SIG-M5 treated with dmso at 0.1 percent for 504 hours (cell line): ENCODE data around the gene TTC28.

ENCODE experiments used
- DNase-seq: peaks from one replicate; lab custom pipeline; 2025; ENCODE audit not compliant: unreplicated experiment; lab: John Stamatoyannopoulos, UW

The TTC28 gene

DNA sequence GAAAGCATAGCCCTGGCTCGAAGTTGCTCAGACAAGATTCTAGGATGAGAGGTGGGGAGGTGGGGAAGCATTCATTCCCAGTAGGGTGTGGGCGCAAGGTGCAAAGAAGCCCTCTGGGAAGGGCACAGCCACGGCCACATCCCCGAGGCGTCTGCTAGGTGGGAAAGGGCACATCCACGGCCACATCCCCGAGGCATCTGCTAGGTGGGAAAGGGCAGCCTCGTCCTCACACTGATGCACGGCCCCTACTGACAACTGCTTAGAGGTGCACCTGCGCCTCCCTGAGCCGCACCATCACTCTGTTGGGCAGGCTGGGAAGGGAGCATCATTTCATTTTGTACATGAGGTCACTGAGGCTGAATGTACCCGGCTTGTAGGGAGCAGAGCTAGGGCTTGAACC is 666.0 kb downstream of the TTC28 start:
- no peak for DNase-seq

DNA sequence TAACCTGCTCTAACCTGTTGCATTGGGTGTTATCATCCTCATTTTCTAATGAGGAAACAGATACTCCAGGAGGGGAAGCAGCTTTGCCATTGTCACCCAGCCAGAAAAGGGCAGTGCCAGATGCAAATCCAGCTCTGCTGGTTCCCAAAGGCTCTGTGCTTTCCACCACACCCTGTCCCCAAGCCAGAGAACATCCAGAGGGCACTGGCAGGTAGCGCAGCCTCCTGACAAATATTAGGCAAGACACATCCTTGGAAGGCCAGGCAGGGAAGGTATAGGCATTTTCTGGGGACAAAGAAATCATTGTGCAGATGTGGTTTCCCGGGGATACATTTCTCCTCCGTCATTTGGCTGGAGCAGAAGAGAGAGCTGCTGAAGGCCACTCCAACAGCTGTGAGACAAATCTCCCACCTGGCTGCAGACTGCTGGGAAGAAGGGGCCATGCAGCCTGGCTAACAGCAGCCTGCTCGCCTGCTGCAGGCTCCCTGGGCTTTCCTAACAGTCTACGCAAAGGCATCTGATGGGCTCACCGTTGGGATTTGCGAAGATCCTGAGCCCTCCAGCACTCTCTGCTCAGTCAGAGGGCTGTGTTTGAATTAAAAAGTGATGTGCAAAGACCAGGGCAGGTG is 666.7 kb downstream of the TTC28 start:
- DNase-seq: no peak

GRCh38 chr22:28009272-28009827 is 670.3 kb downstream of the TTC28 start:
- peak; percentile 47 for DNase-seq

- DNase-seq: no peak
Observed at GRCh38 chr22:28008649-28009048, 671.0 kb downstream of the TTC28 start.

- DNase-seq: no peak
Observed at GRCh38 chr22:28008056-28008455, 671.6 kb downstream of the TTC28 start.

- DNase-seq: no peak
Observed at GRCh38 chr22:28006271-28006670, 673.4 kb downstream of the TTC28 start.

DNA sequence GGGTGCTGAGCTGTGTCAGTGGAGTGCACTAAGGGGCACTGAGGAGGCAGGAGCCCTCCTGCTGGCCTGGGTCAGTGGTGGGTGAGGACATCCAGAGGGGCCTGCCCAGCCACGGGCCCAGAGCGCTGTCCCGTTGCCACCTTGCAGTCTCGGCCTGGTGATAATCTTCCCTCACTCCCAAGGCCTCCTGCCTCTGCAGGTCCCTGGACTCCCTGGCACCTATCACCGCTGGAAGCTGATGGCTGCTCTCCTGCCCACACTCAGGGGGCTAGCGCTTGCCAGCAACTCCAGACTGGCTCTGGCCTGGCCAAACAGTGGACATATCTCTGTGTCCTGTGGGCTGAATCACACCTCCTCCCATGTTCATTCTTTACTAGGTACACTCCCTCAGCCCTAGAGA is 674.1 kb downstream of the TTC28 start:
- no peak for DNase-seq

DNA sequence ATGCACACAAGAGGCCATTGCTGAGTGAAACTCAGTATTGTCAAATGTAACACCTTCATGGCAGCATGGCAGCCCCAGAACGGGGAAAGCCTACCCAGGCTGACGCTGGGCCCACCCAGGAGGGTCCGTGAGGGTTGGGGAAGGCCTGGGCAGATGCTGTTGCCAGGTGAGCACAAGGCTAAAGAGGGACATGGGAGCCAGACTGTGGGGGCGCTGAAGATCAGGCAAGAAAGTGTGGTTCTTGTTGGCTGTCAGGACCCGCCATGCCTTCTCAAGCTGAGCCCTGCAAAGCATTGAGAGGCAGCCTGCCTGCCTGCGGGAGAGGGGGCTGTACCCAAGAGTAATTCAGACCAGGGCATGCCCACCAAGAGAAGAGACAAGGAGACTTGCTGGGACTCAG is 675.6 kb downstream of the TTC28 start:
- DNase-seq: no peak

GRCh38 chr22:28002863-28003565 is 676.6 kb downstream of the TTC28 start:
- DNase-seq: no peak

DNA sequence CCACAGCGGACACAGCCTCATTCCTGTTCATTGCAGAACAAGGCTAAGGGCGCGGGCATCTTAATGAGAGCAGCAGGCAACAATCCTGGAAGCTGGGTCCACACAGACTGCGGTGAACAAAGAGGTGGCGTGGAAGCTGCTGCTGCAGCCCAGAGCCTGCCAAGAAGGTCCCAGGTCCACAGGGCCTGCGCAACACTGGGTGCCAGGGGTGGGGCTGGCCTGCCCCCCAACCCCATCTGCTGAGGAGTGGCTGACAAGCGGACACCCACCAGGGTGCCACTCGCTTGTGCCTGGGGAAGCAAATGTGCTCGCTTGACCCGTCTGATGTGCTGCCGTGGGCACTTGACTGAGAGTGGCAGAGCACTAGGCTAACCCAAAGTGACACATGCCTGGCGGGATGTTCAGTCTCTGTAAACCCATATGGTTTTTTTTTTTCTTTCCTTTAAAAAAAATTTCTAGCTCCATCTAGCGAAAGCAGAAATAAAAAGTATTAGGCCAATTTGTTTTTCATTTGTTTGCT is 677.4 kb downstream of the TTC28 start:
- DNase-seq: no peak

DNA sequence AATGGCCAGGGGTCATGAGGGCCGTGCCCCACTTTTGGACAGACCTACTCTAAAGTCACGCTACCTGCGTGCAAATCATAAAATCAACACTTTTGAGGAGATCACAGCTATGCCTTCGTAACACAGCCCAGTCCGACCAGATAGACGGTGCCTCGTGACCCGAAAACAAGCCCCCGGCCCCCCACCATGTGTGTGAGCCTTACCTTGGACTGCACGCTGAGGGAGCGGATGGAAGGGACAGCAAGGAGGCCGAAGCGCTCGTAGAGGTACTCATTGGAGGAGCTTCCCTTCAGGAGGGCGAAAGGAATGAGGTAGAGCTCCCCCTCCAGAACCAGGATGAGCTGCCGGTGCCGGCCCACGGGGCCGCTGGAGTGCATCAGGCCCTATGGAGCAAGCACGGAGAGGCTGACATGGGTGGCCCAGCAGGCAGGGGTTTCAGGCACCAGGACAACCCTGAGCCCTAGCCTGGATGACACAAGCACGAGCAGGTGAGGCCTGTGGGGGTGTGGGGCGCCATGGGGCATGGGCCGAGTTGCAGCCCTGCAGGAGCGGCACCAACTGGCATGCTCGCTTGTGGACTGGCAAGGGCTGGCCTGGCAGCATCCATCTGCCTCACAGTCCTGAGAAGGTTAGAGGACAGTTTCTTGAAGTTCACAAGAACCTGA is 678.3 kb downstream of the TTC28 start:
- DNase-seq: no peak

- DNase-seq: no peak
Observed at GRCh38 chr22:28000361-28000760, 679.3 kb downstream of the TTC28 start.

DNA sequence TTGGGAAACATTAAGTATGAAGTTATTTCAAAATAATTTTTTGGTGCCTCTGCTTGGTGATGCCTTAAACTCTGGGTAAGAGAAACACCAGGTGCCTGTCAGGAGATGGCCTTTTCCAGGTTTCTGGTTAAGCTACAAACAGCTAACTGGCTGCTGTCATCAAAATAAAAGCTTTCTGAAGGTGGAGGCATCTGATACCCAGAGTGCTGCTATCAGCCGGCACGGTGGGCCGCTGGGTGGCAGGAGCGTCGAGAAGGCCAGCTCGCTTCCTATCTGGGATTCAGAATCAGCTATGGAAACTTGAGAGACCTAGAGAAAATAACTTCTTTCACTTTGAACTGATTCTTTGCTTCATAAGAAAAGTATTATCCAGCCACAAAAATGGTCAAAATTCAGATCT is 679.8 kb downstream of the TTC28 start:
- no peak for DNase-seq

DNA sequence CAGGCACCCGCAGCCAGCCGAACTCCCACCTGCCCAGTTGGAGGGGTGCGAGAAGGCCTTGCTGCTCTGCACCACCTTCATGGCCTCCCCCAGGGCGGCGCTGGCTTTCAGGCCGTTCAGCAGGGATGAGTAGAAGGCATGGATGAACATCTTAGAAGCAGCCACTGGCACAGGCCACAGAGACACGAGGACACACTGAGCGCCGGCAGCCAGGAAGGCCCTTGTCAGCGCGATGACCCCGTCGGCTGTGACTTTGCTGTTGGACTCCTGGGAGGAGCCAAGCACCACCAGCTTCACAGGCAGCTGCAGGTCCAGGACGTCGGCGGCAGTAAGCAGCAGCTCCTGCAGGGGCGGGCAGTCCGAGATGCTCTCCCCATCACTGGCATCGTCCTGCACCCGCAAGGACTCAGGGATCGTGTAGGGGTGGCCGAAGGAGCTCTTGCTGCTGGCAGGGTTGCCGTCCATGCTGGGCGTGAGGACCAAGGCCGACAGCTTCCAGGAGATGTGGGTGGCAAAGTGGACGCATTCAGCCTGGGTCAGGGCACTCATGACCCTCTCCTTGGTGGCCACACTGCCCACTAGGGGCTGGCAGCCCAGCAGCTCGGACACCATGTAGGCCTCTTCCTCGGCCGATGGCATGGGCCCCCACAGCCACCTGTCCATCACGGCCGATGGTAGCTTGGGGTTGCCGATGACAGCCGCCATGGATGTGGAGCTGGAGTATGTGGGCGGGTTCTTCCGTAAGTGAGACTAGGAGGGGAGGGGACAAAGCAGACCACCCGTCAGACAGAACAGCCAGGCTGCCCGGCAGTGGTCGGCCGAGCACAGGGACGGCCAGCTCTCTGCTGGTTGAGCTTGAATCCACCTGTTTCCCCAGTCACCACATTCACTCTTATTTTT is 680.9 kb downstream of the TTC28 start:
- DNase-seq: no peak

DNA sequence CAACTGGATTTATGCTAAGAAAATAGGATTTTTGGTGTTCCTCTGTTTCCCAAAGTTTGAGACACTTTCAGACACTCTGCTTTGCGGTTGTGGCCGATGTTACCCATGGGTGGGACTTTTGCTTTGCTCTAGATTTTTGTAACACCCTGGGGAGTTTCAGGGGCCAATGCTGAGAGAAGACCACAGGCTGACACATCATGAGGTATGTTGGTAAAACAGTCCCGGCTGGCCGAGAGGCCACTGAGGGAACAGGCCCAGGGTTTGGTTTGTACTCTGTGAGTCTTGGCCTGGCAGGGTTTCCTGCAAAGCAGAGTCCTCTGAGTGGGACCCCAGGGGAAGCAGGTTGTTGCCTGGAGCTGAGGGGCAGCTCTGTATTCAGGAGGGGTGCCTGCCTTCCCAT is 682.1 kb downstream of the TTC28 start:
- no peak for DNase-seq

- no peak for DNase-seq
Observed at GRCh38 chr22:27996981-27997380, 682.7 kb downstream of the TTC28 start.

DNA sequence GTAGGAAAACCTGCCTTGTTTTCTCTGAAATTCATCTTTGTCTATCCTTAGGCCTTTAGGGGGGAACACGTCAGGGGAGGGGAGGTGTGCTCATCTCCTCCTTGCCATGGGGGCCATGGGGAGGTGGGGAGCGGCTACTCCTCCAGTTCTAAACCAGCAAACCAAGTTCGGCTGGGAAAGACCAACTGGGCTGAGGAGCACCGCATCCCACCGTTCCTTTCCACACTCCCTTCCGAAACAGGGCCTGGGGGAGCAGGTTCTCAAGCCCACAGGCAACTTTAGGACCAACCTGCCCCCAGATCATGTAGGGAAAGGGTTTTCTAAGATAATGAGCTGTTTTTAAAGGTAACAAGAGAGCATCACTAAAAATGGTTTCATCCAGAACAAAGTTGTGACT is 683.1 kb downstream of the TTC28 start:
- no peak for DNase-seq

DNA sequence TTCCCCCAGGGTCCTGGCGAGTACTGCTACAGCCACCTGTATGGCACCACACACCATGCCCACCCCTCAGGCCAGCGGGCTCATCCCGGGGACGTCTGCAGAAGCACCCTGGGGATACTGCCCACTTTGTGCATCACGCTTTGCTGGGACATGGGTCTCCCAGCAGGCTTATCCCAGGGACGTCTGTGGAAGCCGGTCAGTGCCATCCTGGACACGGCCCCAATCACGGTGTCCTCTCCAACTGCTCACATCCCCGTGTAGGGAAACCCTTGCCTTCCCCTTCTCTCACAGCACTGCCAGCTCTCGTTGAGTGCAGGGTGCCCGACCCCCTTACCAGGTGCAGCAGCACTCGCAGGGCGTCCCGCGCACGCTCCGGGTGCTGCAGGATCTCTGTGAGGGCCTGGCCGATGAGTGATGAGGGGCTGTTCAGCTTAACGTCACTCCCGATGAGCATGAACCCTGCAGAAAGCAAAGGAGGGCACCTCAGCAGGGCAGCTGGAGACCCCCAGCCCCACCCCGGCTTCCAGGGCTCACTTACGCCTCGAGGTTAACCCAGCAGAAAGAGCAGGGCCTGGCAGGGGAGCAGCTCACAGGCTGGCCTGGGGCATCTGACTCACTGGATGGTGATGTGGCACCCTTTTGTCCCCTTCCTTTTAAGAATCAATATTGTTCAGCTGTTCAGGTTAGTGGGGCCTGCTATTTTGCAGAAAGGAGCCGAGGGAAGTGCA is 683.7 kb downstream of the TTC28 start:
- DNase-seq: no peak

DNA sequence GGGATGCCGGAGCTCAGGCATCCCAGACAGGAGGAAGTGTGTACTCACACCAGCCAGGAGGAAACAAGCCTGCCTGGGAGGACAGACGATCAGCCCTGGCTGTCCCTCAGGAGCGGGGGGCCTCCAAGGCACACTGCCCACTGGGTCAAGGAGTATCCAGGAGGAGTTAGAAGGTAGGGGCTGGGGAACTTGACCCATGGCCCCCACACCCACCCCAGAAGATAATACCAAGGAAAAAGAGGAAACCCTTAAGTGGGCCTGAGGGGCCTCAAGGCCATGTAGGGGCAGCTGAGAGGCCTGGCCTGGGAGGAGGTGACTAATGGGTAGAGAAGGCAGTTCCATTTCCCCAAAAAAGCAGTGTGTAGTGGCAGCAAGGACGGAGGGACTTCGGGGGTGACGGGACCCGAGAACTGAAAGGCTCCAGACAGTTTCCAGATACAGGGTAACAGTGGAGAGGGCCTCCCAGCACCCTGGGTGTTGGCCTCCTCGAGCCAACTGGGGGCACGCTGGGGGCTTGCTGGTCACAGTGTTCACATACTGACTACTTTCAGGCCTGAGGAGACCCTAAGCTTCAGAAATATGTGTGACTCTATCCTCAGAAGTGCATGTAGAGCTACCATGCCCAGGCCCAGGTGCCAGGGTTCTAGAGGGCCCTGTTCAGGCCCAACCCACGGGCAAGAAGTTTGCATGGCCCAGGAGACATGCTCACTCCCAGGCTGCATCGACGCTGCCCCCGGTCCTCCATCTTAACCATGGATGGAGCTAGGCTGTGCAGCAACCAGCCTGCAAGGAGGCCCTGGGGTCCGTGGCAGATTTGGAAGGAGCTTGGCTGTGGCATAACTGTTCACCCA is 684.9 kb downstream of the TTC28 start:
- peak; percentile 14 for DNase-seq
